D721Med (cell line): ENCODE data around the gene ARHGAP28.
"Not testable (repeated sequence)": the region's sequence is repeated elsewhere in the genome, so short reads cannot be mapped to it uniquely, and the experiment has no call there.

ENCODE experiments used
- DNase-seq: peaks from one replicate; pipeline ENCODE4 v3.0.0; 2011; ENCODE audit warnings: low spot score; ENCODE audit not compliant: insufficient read length
- FAIRE-seq: peaks from 2 replicates; lab custom pipeline; 2011; peaks lifted over from hg19 to GRCh38; lab: Jason Lieb, UNC
- CTCF ChIP-seq: IDR thresholded peaks from 2 replicates; pipeline ENCODE4 v1.5.1; 2012; ENCODE audit warnings: mild to moderate bottlenecking, control low read depth; ENCODE audit not compliant: insufficient read depth; ENCODE audit errors: missing control alignments

ARHGAP28 gene

GRCh38 chr18:6835345-6835744 lies 105.8 kb downstream of the ARHGAP28 start:
- no peak for FAIRE-seq
- TF ChIP-seq CTCF, result no peak
- DNase-seq, result no peak

- no peak for DNase-seq
- no peak for FAIRE-seq
- TF ChIP-seq CTCF, result no peak
These were observed 106.8 kb downstream of the ARHGAP28 start for GRCh38 chr18:6836331-6836730.

- no peak for FAIRE-seq
These were observed 108.4 kb downstream of the ARHGAP28 start for GRCh38 chr18:6837904-6838303.

GRCh38 chr18:6842081-6842480 lies 112.6 kb downstream of the ARHGAP28 start:
- DNase-seq, result no peak
- no peak for FAIRE-seq
- no peak for TF ChIP-seq CTCF

More at GRCh38 chr18:6837904-6838303, 108.4 kb downstream of the ARHGAP28 start:
- no peak for TF ChIP-seq CTCF
- DNase-seq, result no peak

- no peak for FAIRE-seq
- no peak for TF ChIP-seq CTCF
- DNase-seq, result no peak
These were observed 113.8 kb downstream of the ARHGAP28 start for GRCh38 chr18:6843308-6843707.

- not testable (repeated sequence) for DNase-seq, FAIRE-seq
These were observed 116.0 kb downstream of the ARHGAP28 start for GRCh38 chr18:6845521-6845920.

GRCh38 chr18:6850396-6850795 lies 120.9 kb downstream of the ARHGAP28 start:
- DNase-seq (no peak), FAIRE-seq (no peak)
- no peak for TF ChIP-seq CTCF

- no peak for FAIRE-seq
- no peak for DNase-seq
- TF ChIP-seq CTCF, result no peak
These were observed 122.0 kb downstream of the ARHGAP28 start for GRCh38 chr18:6851480-6851879.
